Measurements from ENCODE around the gene OPTC.

The OPTC gene

DNA sequence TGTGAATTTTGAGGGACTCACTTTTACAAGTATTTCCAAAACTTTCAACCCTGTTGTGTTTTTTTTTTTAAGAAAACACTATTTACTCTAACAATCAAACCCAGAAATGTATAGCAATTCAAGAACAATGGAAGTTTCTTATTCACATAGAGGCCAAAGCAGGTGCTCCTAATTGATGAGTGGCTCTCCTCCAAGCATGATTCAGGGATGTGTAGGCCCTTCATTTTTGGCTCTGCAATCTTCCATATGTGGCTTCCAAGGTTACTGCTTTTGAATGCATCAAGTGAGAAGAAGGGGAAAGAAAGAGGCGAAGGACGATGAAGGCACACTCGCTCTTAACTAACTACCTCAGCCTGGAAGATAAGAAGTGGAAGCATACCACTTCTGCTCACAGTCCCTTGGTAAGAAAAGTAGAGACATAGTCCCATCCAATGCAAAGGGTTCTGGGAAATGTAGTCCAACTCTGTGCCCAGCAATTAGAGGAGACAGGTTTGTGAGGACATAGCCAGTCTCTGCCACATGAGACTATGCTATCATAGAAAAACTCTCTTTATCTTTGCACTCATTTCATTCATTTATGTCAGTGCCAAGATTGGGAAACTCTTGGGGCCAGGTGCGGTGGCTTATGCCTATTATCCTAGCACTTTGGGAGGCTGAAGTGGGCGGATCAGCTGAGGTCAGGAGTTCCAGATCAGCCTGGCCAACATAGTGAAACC lies 46.0 kb downstream of the OPTC start:
- DNase-seq: no peak

DNA sequence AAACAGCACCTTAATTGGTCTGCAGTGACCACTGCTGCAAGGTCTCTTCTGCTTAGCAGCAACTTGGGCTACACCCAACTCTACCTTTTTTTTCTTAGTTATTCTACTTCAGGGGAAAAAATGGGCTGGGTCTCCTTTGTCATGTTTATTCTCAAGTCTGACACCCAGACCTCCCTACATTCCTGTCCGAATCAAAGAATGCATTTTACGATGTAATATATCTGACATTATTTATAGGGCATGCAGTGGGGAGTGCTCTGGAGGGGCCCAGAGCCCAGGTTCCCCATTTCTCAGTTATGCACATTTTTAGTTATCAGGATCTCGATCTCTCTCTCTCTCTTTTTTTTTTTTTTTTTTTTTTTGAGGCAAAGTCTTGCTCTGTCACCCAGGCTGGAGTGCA lies 50.5 kb downstream of the OPTC start:
- DNase-seq: no peak

DNA sequence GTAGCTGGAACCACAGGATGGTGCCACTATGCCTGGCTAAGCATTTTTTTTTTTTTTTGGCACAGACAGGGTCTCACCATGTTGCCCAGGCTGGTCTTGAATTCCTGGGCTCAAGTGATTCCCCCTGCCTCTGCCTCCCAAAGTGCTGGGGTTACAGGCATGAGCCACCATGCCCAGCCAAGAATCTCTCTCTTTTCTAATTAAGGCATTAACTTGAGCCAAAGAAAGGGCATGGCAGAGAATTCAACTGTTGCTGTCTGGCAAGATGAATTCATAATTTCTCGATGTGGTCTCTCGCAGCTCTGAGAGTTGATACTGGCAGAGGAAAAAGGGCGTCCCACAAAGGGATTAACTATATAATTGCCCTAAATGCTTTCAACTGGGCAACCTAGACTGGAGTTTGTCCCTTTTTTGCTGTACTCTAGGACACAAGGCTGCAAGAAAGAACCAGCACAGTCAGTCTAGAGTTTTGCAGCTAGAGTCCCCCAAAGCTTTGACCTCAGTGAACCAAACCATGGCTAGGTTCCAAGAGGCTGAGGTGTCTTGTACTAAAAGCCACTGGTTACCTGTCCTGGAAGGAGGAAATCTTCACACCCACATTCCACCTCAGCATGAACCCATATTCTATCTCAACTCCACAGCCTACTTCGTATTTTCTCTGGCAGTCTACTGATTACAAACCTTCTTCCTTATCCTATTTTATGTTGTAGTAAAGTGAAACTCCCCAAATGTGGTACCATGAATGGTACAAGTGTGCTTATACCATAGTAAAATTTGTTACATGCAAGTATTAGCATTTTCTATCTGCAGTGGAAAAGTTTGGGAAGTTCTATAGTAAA lies 51.2 kb downstream of the OPTC start:
- no peak for DNase-seq

DNA sequence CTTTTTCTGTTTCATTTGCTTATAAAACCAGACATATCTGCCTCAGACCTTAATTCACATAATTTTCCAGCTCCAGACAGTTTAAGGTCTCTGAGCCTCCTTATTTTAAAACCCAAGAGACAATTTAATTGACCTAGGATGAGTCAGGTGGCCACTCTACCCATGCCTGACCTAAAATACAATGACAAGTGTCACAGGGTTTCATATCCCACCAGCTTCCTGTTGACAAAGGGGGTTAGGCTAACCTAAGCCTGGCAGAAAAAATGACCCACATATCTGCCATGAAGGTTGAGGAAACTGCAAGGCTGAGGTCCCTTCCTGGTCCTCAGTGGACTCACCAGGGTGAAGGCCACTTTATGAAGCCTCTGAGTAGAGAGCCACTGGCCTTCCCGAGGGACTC lies 52.3 kb downstream of the OPTC start:
- DNase-seq: no peak

DNA sequence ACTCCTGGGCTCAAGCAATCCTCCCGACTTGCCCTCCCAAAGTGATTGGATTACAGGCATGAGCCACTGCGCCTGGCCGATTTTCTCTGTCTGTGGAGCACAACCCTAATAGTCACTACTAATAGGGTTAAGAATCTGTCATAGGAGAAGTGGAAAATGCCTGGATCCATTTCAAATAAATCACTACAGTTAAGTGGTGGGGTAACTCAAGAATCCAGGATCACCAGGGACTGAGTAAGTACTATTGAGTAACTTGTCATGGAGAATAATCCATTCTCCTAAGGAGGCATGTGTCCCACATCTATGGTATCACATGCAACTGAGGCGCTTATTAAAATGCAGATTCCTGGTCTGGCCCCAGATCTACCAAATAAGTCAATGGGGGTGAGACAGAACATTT lies 53.2 kb downstream of the OPTC start:
- DNase-seq: no peak

DNA sequence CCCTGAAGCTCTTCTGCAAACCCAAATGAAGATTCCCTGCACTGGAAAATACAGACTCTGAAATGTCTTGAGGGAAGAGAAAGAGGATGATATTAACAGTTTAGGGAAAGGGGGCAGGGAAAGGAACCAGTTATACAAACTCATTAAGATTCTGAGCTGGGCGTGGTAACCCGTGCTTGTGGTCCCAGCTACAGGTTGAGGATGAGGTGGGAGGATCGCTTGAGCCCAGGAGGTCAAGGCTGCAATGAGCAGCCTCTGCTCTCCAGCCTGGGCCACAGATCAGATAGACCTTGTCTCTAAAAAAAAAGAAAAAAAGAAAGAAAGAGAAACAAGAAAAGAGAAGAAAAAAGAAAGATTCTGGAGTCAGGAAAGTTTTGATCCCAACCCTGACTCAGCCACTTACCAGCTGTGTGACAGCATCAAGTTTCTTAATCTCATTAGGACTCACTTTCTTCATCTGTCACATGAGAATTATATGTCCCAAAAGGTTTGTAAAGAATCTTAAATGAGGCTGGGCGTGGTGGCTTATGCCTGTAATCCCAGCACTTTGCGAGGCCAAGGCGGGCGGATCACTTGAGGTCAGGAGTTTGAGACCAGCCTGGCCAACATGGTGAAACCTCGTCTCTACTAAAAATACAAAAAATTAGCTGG lies 53.9 kb downstream of the OPTC start:
- DNase-seq: no peak

DNA sequence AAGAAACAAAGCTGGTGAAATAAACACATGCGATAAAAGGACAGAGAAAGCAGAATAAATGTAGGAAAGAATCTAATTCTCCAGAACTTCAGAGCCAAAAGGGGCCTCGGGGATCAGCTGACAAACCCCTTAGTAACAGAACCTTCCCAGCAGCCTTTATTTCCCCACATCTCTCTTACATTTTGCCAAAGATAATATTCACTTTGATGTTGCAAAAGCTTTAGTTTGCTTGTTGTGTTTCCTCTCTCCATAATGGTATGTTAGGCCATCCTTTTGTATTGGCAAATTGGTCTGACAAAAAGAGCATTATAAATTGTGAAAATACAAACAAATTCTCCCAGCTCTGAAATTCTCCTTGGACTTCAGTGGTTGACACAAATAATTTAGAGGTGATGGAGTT lies 54.9 kb downstream of the OPTC start:
- no peak for DNase-seq

DNA sequence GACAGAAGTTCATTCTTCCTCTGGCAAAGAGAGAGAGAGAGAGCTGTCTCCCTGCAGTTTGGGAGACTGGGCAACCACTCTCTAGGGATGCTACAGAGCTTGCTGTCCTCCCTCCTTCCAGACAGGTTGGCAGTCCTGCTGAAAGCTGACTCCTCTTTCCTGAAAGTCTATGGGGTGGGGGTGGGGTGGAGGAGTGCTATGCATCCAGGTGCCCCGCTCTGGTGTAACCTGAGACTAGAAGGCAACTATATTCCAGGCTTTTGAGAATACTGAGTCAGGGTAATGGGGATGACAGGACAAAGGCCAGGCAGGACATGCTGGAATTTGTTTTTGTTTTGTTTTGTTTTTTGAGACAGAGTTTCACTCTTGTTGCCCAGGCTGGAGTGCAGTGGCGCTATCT lies 55.4 kb downstream of the OPTC start:
- DNase-seq: no peak

DNA sequence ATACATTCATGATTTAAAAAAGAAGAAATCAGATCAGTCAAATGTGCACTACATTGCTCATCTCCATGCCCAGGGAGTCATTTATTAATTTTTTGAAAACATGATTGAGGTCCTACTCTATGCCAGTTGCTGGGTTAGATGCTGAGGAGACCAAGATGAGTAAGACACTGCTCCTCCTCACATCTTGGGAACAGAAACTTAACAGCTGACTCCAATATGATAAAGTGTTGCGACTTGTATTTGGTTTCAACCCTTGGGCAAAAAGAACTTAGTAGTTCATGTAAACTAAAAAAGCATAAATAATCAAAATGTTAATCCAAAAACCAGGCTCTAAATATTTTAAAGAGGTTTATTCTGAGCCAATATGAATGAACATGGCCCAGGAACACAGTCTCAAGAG lies 56.9 kb downstream of the OPTC start:
- DNase-seq: no peak

DNA sequence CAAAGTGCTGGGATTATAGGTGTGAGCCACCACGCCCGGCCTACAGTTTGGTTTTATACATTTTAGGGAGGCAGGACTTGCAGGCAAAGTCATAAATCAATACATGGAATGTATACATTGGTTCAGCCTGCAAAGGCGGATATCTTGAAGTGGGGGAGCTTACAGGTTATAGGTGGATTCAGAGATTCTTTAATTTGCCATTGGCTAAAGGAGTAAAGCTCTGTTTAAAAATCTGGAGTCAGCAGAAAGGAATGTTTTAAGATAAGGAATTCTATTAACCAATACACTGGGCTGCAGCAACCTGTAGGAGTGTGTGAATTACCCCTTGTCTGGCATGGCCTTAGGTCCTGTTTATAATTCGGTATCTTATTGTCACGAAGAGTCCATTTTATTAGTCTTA lies 57.6 kb downstream of the OPTC start:
- no peak for DNase-seq

DNA sequence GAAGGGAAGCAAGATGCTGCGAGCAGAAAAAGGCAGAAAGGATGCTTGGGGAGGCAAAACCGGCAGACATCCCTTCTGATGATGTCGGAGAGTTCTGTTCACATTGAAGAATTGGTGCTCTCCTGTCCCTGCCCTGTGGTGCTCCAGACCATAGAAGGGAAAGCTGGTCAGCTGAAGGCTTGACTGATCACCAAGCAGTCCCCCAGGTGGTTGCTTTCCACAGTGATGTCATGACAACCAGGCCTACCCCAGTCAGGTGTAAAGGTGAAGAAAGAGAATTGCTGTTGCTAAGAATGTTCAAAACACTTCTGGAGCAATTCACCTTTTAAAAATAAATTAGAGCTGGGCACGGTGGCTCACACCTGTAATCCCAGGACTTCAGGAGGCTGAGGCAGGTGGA lies 59.5 kb downstream of the OPTC start:
- DNase-seq: no peak

DNA sequence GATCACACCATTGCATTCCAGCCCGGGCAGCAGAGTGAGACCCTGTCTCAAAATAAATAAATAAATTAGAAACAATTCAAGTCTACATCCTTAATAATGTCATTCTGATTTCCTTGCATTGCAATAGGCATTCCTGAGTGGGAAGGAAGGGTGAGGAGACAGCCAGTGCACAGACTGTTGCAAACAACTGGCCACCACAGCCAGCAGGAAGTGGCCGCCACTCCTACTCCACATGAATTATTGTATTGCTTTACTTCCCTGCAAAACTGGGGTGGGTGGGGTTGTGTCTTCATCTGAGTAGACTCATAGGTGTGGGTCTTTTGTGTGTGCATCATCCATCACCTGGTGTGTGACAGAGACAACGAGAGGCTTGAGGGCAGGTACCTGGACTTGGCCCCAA lies 60.1 kb downstream of the OPTC start:
- no peak for DNase-seq

DNA sequence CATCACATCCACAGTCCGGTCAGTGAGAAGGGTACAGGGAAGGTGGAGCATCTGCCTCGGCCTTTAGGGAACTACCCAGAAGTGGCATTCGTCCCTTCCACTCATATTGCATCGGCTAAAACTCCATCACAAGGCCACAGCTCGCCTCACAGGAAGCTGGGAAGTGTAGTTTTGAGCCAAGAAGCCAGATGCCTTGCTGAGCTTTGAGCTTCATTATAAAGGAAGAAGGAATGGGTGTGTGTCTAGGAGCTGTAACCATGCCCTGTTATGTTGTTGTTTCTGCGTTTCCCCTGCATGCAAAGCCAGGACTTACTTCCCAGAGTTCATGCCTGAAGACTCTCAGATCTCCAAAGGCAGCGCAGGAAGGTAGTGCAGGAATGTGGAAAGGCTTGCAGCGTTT lies 61.1 kb downstream of the OPTC start:
- no peak for DNase-seq

DNA sequence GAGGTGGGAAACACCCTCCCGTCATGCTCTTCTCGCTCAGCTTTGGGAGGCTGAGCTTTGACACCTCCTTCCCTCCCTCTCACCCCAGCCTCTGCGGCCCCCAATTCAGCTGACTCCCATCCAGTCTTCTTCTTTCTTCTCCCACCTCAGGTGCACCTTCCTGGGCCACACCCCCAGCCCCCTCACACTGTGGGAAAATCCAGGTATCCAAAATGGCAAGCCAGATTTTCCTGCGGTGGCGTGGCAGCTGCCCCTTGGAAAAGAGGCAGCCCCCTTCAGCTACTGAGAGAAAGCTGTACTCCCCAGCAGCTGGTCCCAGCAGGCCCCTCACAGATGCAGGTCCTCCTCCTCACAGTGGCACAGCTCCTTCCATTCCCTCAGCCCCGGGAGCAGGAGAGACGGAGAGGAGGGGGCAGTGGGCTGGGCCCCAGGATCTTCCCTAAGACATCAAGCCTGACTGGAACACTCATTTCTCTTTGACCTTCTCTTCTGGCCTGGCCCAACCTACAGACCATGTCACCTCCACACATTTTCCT lies 61.6 kb downstream of the OPTC start:
- DNase-seq: no peak

DNA sequence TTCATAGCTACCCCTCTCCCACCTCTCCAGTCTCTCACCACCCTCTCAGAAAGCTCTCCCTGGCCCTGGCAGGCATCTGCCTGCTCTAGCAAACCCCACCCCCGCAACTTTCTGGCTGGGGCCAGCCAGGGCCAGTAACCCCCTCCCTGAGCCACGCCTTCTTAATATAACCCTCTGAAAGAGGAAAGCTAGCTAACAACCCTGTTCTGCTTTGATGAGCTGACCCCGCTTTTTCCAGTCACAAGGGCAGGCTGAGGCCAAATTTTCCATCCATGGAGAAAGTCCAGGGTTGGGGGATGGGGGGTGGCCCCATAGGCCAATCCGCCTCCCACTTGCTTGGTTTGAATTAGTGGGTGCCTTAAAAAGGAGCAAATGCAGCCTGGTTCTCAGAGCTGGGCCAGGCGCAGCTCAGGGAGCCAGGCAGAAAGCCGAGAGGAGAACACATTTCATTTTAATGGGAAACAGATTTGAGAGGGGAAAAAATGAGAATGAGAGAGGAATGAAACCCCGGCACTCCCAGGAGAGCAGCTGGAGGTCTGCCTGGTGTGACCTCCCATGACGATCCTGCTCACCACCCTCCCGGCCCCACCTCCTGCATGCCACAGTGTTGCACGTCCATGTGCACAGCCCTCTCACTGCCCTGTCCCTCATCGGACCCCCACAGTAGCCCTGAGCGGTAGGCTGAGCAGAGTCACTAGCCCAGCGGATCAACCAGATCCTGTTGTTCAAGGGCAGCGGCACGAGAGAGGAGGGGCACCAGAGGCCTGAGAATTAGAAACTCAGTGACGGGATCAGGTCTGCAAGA lies 62.3 kb downstream of the OPTC start:
- DNase-seq: no peak

DNA sequence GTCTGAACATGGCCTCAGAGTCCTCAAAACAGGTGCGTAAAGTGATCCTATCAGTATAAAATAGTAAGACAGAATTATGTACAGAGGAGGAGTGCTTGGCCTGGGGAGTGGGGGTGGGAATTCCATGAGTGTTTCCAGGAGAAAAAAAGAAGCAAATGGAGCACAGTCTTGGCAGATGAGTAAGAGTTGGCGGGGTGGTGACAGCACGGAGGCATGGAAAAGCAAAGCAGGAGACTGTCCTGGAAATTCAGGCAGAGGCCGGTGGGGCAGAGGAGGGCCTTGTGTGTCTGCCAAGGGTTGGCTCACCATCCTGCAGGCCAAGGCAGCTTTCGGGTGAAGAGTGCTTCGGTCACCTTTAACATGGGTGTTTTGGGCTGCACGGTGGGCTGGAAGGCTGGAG lies 63.4 kb downstream of the OPTC start:
- no peak for DNase-seq

DNA sequence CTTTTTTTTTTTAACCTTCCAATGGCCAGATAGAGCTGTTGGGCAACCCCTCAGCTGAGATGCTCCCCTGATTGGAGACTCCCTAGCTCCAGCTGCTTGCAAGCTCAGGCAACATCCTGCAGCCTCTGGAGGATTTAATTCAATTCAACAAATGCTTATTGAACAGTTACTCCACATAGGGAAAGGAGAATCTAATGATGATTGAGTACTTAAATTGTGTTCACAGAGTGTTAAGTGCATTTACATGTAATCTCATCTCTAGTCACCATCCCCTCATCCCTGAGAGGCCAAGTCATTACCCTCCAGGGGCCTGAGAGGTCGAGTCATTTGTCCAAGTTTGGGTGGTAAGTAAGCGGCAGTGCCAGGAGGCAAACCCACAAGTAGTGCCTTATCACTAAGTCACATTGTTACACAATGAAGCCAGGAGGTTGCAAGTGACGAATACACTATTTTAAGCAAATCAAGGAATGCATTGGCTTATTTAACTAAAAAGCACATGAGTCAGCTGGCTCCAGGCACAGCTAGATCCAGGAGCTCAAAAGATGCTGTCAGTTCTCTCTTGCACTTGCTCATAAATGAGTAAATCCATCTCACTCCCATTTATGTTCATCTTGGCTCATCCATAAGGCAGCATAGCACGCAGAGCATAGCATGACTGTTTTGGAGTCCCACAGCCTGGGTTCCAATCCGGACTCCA lies 64.3 kb downstream of the OPTC start:
- no peak for DNase-seq

All from CD4-positive, alpha-beta T cell treated with Interleukin-1 beta for 1 hour (primary cell).